OCI-LY1 (cell line): Measurements from ENCODE around the gene GALNTL6.

Experiments
- CTCF ChIP-seq: fragments of 200-600 bp; sonication (generic), shearing (Covaris generic); IDR thresholded peaks from 2 replicates; pipeline ENCODE4 v1.5.1; 2017; ENCODE audit warnings: mild to moderate bottlenecking, antibody characterized with exemption, low read length, moderate library complexity, mixed read lengths
- EZH2 ChIP-seq: fragments of 200-600 bp; sonication (generic), shearing (Covaris generic); IDR thresholded peaks from 2 replicates; pipeline ENCODE4 v1.8.0; 2017; ENCODE audit warnings: borderline replicate concordance, mixed run types, mild to moderate bottlenecking, antibody characterized with exemption, low read length, moderate library complexity, mixed read lengths

GRCh38 chr4:172674811-172675210, 861.6 kb downstream of the GALNTL6 start:
- TF ChIP-seq EZH2: no peak
- no peak for TF ChIP-seq CTCF
